HL-60/S4 treated with retinoic acid at 250 ng/mL for 4 days and 3 days (cell line): ENCODE measurements around the gene DHRS4.
"Not testable (repeated sequence)": the region's sequence is repeated elsewhere in the genome, so short reads cannot be mapped to it uniquely, and the experiment has no call there.

ENCODE experiments used
- in situ Hi-C: fragments of 300-500 bp; cut with MboI; formaldehyde crosslinking; loops from 2 replicates; pipeline ENCODE4 v1.7.0; 2022; ENCODE audit warnings: low sequenced_read_pairs

Gene DHRS4

DNA sequence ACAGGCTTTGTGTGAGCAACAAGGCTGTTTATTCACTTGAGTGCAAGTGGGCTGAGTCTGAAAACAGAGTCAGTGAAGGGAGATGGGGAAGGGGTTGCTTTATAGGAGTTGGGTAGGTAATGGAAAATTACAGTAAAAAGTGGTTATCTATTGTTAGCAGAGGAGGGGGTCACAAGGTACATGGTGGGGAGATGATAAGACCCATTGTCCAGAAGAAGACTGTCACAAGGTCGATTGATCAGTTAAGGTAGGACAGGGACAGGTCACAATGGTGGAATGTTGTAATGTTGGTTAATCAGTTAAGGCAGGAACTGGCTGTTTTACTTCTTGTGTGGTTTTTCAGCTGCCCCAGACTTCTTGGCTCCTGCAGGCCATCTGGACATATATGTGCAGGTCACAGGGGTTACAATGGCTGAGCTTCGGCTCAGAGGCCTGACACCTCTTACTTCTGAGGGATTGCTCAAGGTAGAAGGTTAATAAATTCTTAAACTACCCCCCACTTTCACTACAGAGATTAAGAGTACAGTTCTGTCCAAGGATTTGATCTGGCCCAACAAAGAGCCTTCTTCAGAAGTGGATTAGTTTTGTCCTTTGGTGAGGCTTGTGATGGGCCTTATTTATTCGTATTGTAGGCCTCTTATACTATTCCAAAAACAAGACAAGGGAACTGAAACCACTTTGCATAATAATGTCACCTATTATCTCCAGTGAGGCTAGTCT is 13.8 kb upstream of the DHRS4 start:
- in situ Hi-C loops = no loop called here

DNA sequence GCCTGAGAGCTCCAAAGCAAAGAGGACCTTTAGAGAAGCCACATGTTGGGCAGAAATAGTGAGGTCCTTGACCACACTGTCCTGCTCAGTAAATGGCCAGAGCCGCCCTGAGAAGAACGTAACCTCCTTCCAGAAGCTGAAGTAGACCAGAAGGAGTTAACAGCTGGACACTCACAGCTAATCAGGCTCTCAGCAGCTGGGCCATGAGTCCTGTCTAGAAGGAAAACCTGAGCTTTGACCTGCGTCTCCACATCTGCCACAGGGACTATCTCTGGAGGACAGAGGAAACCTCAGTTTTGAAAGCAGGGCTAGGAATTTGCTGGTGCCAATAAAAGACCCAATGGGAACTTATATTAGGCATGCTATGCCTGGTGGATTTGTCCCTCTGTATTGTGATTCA is 12.3 kb upstream of the DHRS4 start:
- in situ Hi-C loops = no loop called here

DNA sequence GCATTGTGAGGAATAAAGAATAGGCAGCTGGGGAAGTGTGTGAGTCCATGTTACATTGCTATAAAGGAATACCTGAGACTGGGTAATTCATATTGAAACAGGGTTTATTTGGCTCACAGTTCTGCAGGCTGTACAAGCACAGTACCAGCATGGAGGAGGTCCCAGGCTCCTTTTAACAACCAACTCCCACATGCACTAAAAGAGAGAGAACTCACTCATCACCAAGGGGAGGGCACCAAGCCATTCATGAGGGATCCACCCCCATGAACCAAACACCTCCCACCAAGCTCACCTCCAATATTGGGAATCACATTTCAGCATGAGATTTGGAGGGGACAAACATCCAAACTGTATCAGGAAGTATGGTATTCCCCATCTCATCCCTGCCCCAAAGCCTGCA is 11.9 kb upstream of the DHRS4 start:
- in situ Hi-C loops = no loop called here

DNA sequence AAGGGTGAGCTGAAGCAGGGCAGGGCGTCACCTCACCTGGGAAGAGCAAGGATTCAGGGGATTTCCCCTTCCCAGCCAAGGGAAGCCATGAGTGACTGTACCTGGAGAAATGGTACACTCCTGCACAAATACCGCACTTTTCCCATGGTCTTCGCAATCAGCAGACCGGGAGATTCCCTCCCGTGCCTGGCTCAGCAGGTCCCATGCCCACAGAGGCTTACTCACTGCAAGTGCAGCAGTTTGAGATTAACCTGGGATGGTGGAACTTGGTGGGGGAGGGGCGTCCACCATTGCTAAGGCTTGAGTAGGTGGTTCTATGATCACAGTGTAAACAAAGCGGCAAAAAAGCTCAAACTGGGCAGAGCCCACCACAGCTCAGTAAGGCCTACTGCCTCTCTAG is 11.0 kb upstream of the DHRS4 start:
- in situ Hi-C loops = no loop called here

DNA sequence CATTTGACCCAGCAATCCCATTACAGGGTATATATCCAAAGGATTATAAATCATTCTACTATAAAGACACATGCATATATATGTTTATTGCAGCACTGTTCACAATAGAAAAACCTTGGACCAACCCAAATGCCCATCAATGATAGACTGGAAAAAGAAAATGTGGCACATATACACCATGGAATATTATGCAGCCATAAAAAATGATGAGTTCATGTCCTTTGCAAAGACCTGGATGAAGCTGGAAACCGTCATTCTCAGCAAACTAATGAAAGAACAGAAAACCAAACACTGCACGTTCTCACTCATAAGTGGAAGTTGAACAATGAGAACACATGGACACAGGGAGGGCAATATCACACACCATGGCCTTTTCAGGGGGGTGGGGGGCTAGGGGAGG is 4.5 kb upstream of the DHRS4 start:
- in situ Hi-C loops = not testable (repeated sequence)

DNA sequence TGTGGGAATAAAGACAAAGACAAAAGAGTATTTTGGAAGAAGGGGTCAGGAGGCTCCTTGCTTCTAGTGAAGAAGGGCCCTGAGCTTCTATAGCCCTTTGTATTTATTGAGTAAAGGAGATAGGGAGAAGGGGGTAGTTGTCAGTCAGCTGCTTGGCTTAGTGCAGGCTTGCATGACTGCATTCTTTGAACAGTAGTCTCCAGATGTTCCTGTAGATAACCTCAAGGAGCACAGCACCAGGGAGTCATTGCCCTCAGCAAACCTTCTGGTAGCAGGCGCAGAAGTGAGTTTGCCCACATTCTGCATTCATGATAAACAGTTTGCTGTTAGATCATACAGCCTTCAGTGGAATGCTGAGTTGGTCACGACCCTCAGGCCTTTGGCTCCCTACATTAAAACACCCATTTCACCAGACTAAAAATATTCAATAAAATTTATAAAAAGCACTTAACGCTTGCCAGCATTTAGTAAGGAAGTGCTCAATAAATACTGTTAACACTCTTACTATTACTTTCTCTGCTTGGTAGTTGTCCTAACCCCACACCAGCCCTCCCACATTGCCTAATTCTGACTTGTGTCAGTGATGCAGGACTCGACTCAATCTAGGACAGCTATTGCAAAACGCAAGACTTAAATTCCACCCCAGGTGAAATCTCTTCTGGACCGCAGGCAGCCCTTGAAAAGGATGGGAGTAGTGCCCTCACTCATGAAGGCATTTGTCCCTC is 3.0 kb upstream of the DHRS4 start:
- in situ Hi-C loops = no loop called here

DNA sequence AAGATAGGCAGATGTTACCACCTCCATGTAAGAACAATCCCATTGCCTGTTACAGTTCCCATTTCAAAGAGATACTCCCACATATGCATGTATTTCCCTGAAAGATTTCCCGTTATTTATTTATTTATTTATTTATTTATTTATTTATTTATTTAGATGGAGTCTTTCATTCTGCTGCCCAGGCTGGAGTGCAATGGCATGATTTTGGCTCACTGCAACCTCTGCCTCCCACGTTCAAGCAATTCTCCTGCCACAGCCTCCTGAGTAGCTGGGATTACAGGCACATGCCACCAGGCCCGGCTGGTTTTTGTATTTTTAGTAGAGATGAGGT is 2.5 kb upstream of the DHRS4 start:
- in situ Hi-C loops = not testable (repeated sequence)

DNA sequence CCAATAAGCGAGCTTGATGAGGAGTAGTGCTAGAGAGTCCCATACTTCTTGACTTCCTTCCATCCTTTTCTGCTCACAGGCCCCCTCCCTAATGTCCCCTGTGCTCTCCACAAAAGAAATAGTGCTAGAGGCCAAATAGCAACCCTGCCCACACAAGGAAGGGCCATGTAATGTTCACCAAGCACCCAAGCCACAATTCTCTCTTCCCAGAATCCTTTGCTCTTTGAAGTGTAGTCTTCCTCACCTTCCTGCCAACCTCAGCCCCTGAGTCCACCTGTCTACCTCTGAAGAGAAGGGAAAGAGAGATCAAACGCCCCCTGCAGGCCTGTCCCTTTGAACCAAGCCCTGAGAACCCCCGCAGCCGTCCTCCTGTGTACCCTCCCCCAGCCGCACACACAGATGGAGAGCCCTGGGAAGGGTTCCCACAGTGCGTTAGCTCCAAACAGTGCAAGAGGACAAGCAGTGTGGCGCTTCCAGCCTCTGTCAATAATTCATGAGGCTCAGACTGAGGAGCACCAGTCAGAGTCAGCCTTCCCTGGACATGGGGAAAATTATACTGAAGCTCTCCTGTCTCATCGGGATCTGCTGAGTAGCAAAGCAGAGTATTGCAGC is 1.9 kb upstream of the DHRS4 start:
- in situ Hi-C loops = no loop called here

DNA sequence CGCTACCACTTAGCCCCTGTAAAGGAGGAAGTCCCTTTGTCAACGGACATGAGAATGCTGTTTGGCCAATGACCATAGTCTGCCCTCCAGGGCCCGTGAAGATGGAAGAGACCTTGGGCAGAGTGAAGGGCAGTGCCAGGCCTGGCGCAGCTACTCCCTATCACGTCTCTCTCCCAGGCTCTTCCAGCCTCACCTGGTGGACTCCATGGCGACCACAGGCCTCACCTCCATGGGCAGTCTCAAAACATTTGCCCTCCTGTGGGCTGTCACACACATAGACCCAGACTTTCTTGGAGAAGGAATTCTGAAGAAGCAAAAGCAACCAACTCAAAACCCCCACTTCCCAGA is 480 bp upstream of the DHRS4 start:
- in situ Hi-C loops = not testable (repeated sequence)

DNA sequence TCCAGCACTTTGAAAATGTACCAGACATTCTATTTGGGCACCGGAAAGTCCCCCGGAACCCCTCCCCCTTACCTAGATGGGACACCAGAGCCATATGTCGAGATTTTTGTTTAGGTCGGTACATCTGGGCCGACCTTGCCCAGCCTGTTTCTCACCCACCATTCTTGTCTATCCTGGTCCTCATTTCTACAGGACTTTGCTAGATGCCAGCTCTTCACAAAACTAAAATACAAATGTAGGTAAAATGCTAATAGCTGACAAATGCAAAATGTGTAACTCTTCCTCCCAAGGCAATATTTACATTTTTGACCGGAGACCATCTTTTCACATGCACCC is 677 bp downstream of the DHRS4 start:
- in situ Hi-C loops = not testable (repeated sequence)

DNA sequence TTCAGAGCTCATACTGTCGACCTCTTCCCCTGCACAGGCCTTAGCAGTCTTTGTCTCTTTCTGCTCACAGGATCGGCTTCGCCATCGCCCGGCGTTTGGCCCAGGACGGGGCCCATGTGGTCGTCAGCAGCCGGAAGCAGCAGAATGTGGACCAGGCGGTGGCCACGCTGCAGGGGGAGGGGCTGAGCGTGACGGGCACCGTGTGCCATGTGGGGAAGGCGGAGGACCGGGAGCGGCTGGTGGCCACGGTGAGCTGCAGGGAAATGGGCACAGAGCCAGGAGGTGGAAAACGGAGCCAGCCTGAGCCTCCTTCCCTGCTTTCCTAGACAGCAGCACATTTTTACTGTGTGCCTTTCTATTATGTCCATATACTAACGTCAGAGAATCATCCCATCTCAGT is 1.4 kb downstream of the DHRS4 start:
- in situ Hi-C loops = not testable (repeated sequence)

DNA sequence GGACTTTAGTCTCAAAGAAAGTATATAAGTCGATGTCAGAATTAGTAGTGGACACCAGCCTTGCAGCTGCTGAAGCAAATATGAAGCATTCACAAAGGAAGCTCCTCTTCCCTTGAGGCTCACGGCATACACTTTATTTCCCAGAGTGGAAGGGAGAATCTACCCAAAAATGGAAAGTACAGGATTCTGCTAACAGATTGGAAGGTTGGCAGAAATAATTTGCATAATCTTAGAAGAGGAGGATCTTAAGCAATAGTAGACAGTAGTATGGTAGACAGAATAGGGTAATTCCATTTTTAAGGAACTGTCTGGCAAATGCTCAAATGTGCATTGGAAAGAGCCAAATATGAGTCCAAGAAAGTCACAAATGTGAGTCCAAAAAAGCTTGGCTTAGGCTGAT is 2.2 kb downstream of the DHRS4 start:
- in situ Hi-C loops = not testable (repeated sequence)

DNA sequence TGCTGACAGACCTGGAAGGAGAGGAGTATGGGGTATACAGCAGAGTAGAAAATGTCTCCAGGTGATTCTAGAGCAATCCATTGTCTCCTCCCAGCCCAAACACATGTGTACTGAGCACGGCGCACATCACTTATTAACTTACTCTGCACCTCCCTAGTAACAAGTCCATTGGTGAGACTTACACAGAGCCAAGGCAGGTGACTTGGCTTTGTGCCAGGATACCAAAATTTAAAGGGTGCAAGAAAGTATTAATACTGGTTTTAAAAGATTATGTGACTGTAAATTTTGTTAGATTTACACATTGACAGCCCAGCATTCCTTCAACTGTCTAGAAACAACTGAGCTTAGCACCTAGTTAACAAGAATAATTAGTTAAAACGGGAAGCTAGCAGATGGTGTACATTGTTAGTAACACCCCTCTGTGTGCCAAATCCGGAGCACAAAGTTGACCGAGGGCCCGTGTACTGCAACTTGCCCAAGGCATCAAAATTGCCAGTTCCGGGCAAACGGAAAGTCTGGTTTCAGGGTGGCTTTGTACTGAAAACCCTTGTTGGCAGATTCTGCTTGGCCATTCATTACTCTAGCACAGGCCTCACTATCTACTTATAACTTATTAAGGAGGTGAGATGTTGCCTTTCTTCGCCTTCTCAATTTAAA is 4.5 kb downstream of the DHRS4 start:
- in situ Hi-C loops = not testable (repeated sequence)

DNA sequence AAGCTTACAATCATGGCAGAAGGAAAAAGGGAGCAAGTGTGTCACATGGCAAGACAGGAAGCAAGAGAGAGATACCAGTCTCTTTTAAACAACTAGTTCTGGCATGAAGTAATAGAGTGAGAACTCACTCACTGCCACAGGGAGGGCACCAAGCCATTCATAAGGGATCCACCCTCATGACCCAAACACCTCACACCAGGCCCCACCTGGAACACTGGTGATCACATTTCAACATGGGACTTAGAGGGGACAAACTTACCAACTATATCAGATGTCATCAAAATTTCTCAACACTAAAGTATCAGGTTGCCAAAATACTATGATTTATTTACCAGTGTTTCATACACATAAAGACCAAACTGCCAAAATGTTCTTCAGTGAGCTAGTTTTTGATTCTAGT is 7.3 kb downstream of the DHRS4 start:
- in situ Hi-C loops = not testable (repeated sequence)

DNA sequence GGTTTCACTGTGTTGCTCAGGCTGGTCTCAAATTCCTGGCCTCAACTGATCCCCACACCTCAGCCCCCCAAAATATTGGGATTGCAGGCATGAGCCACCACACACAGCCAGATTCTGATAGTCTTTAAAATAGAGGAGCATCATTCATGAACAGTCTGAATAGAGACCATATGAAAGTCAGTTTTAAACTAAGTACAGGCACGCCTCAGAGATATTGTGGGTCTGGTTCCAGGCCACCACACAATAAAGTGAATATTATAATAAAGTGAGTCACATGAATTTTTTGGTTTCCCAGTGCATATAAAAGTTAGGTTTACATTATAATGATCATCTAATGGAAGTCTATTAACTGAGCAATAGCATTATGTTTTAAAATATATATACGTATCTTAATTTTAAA is 8.1 kb downstream of the DHRS4 start:
- in situ Hi-C loops = not testable (repeated sequence)

DNA sequence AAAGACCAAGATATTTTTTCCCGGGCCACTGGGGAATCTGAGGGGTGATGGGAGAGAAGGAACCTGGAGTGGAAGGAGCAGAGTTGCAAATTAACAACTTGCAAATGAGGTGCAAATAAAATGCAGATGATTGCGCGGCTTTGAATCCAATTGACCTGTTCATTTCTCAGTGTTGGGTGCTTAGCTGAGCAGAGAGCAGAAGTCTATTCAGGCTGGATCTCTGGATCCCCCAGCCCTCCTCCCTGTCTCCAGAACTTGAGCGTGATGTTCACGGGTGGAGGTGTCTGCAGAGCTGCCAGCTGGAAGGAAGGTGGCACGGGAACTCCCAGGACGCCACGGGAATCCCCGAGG is 15.5 kb downstream of the DHRS4 start:
- in situ Hi-C loops = not testable (repeated sequence)

DNA sequence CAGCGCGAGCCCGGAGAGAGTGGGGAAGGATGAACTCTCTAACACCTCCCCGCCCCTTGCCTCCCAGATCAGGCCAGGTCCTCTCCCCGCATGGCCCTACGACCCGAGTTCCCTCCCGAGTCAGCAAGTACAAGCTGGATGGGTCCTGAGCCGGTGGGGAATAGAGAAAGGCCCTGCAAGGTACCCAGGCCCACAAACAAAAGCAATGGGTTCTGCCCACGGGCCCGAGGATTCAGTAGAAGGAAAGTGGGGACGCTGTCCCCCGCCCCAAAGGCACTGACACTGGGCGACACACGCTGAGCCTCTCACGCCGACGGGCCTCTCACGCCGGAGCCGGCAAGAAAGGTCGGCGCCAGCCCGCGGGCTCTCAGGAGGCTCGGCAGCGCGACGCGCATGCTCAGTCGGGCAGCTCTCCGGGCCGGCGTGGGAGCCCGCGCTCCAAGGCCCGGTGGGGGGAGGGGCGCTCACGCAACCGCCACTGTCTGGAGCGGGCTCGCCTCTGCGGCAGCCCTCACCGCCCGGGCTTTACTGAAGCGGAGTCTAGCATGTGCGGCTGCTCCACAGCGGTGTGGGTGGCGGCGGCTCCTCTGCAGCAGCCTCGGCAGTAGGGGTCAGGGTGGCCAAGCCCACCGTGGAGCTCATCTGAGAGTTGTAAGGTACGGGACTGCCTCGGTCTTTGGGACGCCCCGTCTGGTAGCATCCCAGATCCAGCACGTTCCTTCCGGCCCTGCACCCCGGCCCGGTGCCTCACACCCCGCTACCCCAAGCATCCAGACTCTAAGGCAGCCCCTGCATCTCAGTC is 16.1 kb downstream of the DHRS4 start:
- in situ Hi-C loops = not testable (repeated sequence)

DNA sequence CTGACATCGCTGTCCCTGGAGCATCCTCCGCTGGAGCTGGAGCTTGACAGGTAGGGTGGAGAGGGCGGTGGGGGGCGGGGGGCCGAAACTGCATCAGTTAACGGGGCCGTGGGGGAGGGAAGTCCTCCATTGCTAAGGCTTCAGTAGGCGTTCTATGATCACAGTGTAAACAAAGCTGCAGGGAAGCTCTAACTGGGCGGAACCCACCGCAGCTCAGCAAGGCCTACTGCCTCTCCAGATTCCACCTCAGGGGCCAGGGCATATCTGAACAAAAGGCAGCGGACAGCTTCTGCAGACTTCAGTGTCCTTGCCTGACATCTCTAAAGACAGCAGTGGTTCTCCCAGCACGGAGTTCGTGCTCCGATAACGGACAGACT is 16.7 kb downstream of the DHRS4 start:
- in situ Hi-C loops = not testable (repeated sequence)

DNA sequence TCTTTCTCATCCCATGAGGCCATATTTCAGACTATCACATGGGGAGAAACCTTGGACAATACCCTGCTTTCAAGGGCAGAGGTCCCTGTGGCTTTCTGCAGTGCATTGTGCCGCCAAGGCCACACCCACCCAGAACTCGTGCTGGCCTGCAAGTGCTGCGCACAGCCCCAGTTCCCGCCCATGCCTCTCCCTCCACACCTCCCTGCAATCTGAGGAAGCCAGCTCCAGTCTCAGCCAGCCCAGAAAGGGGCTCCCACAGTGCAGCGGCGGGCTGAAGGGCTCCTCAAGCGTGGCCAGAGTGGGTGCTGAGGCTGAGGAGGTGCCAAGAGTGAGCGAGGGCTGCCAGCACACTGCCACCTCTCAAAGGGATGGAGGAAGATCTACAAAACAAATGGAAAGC is 19.6 kb downstream of the DHRS4 start:
- in situ Hi-C loops = not testable (repeated sequence)

DNA sequence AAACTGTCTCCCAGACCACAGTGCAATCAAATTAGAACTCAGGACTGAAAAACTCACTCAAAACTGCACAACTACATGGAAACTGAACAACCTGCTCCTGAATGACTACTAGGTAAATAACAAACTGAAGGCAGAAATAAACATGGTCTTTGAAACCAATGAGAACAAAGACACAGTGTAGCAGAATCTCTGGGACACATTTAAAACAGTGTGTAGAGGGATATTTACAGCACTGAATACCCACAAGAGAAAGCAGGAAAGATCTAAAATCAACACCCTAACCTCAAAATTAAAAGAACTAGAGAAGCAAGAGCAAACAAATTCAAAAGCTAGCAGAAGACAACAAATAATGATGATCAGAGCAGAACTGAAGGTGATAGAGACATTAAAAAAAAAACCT is 20.5 kb downstream of the DHRS4 start:
- in situ Hi-C loops = not testable (repeated sequence)

DNA sequence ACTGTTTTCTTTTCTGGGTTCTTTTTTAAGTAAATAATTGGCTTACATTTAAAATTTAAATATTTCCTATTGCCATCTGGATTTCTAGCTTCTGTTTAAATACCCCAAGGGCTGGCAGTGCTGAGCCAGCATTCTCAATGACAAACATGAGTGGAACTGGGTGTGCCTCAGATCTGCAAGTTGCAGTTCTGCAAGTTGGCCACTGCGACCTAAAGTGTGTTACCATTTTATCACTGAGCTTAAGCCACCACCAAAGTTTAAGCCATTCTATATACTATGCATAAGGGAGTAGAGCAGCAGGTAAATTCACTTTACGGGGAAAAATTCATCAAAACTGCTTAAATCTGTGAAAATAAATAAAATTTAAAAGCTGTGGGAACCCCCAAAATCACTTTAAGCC is 23.6 kb downstream of the DHRS4 start:
- in situ Hi-C loops = not testable (repeated sequence)
